GM18868 (cell line): ENCODE data around the gene PDGFD.

Source experiments
- ATAC-seq: cut with Tn5 transposase; IDR thresholded peaks from one replicate; pipeline ENCODE4 v1.9.1; 2021; ENCODE audit warnings: mild to moderate bottlenecking, moderate library complexity; ENCODE audit not compliant: unreplicated experiment

PDGFD gene

GRCh38 chr11:103927535-103927934 lies 236.4 kb downstream of the PDGFD start:
- ATAC-seq = no peak

- no peak for ATAC-seq
These were observed 237.0 kb downstream of the PDGFD start for GRCh38 chr11:103926990-103927389.

- no peak for ATAC-seq
These were observed 239.6 kb downstream of the PDGFD start for GRCh38 chr11:103924166-103925013.

- no peak for ATAC-seq
These were observed 240.5 kb downstream of the PDGFD start for GRCh38 chr11:103923451-103923931.

GRCh38 chr11:103920933-103921332 lies 243.0 kb downstream of the PDGFD start:
- no peak for ATAC-seq

- ATAC-seq = peak; percentile 58
These were observed 243.5 kb downstream of the PDGFD start for GRCh38 chr11:103920449-103920848.

- ATAC-seq = no peak
These were observed 253.2 kb downstream of the PDGFD start for GRCh38 chr11:103910721-103911120.

GRCh38 chr11:103907548-103908455 lies 256.1 kb downstream of the PDGFD start:
- no peak for ATAC-seq

GRCh38 chr11:103907136-103907535 lies 256.8 kb downstream of the PDGFD start:
- no peak for ATAC-seq

GRCh38 chr11:103906291-103906867 lies 257.6 kb downstream of the PDGFD start:
- ATAC-seq = no peak

GRCh38 chr11:103904324-103904667 lies 259.7 kb downstream of the PDGFD start:
- peak; percentile 82 for ATAC-seq

- ATAC-seq = peak; percentile 78
These were observed 260.2 kb downstream of the PDGFD start for GRCh38 chr11:103903621-103904323.

- ATAC-seq = no peak
These were observed 261.0 kb downstream of the PDGFD start for GRCh38 chr11:103902994-103903393.

- no peak for ATAC-seq
These were observed 262.3 kb downstream of the PDGFD start for GRCh38 chr11:103901656-103902055.

GRCh38 chr11:103898577-103899336 lies 265.2 kb downstream of the PDGFD start:
- ATAC-seq = peak; percentile 63

- ATAC-seq = peak; percentile 71
These were observed 265.9 kb downstream of the PDGFD start for GRCh38 chr11:103898065-103898464.

GRCh38 chr11:103897160-103897936 lies 266.6 kb downstream of the PDGFD start:
- ATAC-seq = no peak

- ATAC-seq = no peak
These were observed 268.8 kb downstream of the PDGFD start for GRCh38 chr11:103895106-103895505.

GRCh38 chr11:103894673-103895072 lies 269.3 kb downstream of the PDGFD start:
- ATAC-seq = no peak
